Gastrocnemius medialis (tissue), 4 donors: ENCODE data around the gene TMTC2.

Experiments used
- POLR2A ChIP-seq, 2 donors: fragments of 450-650 bp; IDR thresholded peaks; one replicate each; pipeline ENCODE4 v1.6.1; 2017; ENCODE audit warnings: antibody characterized with exemption in 2 of 2, mild to moderate bottlenecking in 2 of 2, moderate library complexity in 2 of 2
- TF ChIP-seq, protein P1 (sequence below), 5 experiments: fragments of 450-650 bp in 3 of 5; fragments of 200-600 bp in 2 of 5; sonication (generic) in 2 of 5; IDR thresholded peaks in 4 of 5; conservative IDR thresholded peaks in 1 of 5; 1 replicate in 4 of 5; 2 replicates in 1 of 5; pipeline ENCODE4 v1.5.1; 2016 to 2019; ENCODE audit warnings: antibody characterized with exemption in 5 of 5, mild to moderate bottlenecking in 3 of 5, moderate library complexity in 3 of 5

DNA sequence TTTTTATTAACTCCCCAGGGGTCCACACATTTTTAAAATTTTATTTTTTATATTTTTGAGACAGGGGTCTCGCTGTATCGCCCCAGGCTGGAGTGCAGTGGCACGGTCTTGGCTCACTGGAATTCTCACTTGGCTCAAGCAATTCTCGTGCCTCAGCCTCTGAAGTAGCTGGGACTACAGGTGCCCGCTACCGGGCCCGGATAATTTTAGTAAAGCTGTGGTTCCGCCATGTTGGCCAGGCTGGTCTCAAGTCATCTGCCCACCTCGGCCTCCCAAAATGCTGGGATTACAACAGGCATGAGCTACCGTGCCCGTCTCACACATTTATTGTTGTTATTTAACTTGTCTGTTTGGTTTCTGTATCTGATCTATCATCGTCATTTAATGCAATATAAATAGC lies 307.4 kb downstream of the TMTC2 start:
- TF ChIP-seq, protein P1, sequence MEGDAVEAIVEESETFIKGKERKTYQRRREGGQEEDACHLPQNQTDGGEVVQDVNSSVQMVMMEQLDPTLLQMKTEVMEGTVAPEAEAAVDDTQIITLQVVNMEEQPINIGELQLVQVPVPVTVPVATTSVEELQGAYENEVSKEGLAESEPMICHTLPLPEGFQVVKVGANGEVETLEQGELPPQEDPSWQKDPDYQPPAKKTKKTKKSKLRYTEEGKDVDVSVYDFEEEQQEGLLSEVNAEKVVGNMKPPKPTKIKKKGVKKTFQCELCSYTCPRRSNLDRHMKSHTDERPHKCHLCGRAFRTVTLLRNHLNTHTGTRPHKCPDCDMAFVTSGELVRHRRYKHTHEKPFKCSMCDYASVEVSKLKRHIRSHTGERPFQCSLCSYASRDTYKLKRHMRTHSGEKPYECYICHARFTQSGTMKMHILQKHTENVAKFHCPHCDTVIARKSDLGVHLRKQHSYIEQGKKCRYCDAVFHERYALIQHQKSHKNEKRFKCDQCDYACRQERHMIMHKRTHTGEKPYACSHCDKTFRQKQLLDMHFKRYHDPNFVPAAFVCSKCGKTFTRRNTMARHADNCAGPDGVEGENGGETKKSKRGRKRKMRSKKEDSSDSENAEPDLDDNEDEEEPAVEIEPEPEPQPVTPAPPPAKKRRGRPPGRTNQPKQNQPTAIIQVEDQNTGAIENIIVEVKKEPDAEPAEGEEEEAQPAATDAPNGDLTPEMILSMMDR (IDR thresholded peaks at IDR 0.05 in 4 of 5, conservative IDR thresholded peaks at IDR 0.05 in 1 of 5): no peak
- TF ChIP-seq POLR2A (IDR thresholded peaks at IDR 0.05): no peak
